Effector CD8-positive, alpha-beta T cell (primary cell): ENCODE data around the gene TRPM4.
"Not testable (repeated sequence)": the region's sequence is repeated elsewhere in the genome, so short reads cannot be mapped to it uniquely, and the experiment has no call there.

Experiments used
- DNase-seq: peaks from one replicate; lab custom pipeline; 2025; lab: John Stamatoyannopoulos, UW

Gene TRPM4

DNA sequence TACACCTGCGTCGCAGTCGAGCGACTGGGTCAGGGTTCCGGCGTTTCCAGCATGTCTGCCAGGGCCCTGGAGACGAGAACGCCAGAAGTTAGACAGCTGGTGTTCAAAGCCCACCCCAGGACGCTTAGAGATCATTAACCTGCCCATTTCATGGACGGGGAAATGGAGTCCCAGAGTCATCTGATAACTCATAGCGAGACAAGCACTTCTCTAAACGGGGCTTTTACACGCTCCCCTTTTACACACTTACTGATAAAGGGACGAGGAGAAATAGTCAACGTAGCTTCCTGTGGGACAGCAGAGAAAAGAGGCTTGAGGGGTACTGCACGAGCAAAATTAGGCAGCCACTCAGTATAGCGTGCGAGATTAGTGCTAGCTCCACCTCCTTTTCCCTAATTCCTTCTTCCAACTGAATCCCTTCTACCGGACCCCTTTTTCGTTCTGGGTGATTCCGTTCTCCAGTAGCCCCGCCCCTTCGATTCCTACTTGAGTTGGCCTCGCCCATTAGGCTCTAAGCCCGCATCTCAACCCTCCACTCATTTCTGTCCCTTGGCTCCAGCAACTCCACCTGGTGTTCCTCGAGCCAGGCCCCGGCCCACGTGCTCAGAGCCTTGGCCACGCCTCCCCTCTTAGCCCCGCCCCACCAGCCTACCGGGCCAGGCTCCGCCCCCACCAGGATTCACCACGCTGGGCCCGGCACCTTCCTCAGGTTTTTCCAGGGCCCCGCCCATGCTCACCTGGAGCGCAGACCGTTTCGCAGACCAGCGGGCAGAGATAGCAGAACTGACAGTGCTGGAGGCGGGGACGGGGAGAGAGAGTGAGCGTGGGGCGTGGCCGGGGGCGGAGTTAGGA is 6.1 kb upstream of the TRPM4 start:
- peak; percentile 15 for DNase-seq

- no peak for DNase-seq
Observed at GRCh38 chr19:49152119-49152550, 5.5 kb upstream of the TRPM4 start.

GRCh38 chr19:49153167-49153809 is 4.3 kb upstream of the TRPM4 start:
- no peak for DNase-seq

GRCh38 chr19:49154279-49154678 is 3.3 kb upstream of the TRPM4 start:
- DNase-seq, result no peak

GRCh38 chr19:49155005-49155819 is 2.4 kb upstream of the TRPM4 start, which contains the start of gene HRC:
Gene HRC, minus strand, starts transcription at chr19:49155396. Its CDS starts 159 bp downstream, at chr19:49155237.
- no peak for DNase-seq

GRCh38 chr19:49155820-49156346 is 1.7 kb upstream of the TRPM4 start:
- no peak for DNase-seq

DNA sequence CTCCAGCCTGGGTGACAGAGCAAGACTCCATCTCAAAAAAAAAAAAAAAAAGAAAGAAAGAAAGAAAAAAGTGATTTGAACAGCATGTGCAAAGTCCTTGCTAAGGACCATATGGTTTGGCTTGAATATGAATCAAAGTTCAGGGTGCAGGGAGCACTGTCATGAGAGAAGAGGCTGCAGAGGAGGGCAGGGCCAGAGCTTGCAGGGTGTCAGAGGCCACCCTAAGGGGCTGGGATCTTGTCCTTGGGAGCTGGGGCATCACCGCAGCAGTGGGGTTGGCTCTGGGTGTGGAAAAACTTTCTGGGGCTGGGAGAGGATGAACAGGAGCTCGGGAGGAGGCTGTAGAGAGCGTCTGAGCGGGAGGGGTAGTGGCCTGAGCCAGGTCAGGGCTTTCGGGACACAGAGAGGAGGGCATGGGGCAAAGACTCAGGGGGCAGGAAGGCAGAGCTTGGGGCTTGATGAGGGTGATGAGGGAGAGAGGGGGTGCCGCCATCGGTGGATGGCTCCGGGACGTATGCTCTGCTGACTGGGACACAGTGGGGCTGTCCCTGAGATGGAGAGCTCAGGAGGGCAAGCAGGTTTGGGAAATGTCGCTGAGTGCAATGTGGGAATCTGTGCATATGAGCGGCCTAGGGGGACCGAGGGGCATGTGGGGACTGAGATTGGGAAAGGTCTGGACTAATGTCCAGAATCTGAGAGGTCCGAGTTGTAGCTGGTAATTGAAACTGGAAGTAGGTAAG is 3.0 kb downstream of the TRPM4 start:
- DNase-seq, result no peak

GRCh38 chr19:49161987-49162386 is 4.4 kb downstream of the TRPM4 start:
- DNase-seq, result no peak

DNA sequence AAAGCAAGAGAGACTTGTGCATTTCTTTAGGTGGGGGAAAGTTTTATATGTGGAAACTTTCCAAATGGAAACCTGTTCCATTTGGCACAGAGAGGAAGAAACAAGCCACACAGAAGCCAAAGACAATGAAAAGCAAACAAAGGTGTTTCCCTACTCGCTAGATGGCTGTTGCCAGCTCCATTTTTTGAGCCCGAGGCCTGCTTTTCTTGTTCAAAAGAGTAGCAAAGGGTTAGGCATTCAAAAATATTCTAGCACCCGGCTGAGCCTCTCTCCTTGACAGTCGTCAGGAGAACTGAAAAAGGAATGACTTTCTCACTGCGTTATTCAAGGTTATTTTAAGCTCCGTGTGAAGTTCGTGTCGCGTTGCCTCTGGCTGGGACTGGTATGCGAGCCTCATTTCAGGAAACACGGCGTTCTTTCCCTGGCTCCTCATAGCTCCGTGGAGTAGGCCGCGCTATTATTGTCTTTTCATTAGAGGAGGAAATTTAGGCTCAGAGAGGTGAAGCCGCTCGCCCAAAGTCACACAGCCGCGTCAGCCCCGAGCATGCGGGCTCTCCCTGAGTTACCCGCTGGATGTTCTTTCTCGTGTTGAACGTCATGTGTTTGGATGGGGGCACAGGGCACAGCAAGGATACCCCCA is 7.6 kb downstream of the TRPM4 start:
- no peak for DNase-seq

DNA sequence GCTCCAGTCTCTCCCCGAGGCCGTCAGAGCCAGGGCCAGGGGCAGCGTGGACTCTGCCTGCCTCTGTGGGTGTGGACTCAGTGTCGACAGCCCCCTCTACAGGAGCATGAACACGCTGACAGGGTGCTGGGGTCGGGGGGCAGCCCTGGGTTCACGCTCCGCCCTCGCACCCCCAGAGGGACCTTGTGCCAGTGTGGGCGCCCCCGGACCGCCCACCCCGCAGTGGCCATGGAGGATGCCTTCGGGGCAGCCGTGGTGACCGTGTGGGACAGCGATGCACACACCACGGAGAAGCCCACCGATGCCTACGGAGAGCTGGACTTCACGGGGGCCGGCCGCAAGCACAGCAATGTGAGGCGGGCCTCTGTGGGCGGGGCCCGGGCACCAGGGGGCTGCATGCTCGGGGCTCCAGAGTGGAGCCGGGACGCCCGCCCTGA is 8.3 kb downstream of the TRPM4 start:
- DNase-seq, result no peak

DNA sequence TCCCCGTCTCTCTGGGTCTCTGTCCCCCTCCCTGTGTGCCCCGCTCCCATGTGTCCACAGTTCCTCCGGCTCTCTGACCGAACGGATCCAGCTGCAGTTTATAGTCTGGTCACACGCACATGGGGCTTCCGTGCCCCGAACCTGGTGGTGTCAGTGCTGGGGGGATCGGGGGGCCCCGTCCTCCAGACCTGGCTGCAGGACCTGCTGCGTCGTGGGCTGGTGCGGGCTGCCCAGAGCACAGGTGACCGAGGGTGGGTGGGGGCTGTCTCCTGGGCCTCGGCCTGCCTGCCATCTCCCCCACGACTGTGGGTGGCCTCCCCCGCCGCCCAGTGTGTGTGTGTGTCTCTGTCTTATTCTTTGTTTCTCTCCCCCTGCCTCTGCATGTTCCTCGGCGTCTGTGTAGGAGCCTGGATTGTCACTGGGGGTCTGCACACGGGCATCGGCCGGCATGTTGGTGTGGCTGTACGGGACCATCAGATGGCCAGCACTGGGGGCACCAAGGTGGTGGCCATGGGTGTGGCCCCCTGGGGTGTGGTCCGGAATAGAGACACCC is 10.3 kb downstream of the TRPM4 start:
- no peak for DNase-seq

- DNase-seq, result no peak
Observed at GRCh38 chr19:49168421-49168820, 10.8 kb downstream of the TRPM4 start.

DNA sequence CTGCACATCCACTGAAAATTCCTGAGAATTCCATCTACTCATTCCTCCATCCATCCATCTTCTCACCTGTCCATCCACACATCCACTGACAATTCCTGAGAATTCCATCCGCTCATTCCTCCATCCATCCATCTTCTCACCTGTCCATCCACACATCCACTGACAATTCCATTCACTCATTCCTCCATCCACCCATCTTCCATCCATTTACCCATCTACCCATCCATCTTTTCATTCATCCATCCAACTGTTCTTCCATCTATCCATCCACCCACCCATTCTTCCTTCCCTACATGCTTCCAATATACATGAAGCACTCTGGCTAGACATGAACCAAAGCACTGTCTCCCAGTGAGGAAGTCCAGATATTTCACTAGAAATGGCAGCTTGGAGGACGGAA is 15.6 kb downstream of the TRPM4 start:
- DNase-seq, result no peak

- DNase-seq, result no peak
Observed at GRCh38 chr19:49180659-49181058, 23.1 kb downstream of the TRPM4 start.

GRCh38 chr19:49182010-49182847 is 24.6 kb downstream of the TRPM4 start:
- DNase-seq, result not testable (repeated sequence)

- no peak for DNase-seq
Observed at GRCh38 chr19:49182848-49183375, 25.3 kb downstream of the TRPM4 start.

- DNase-seq, result no peak
Observed at GRCh38 chr19:49186108-49186507, 28.5 kb downstream of the TRPM4 start.

- DNase-seq, result no peak
Observed at GRCh38 chr19:49188626-49189200, 31.1 kb downstream of the TRPM4 start.

DNA sequence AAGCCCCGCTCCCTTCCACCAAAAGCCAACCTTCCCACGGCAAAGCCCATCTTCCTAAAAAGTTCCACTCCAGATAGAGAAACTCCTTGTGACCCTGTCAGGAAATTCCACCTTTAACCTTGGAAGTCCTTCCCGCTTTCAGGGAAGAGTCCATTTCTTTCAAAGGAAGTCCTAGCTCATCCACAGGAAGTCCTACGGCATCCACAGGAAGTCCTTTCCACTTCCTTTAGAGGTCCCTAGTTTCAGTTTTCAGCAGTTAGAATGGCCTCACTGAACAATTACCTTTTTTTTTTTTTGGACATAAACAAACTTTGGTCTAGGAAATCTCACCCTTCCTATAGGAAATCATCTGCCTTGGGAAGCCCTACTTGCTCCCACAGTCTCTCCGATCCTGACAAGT is 31.7 kb downstream of the TRPM4 start:
- DNase-seq, result no peak
